ENCODE data around the gene RPL37A.

DNA sequence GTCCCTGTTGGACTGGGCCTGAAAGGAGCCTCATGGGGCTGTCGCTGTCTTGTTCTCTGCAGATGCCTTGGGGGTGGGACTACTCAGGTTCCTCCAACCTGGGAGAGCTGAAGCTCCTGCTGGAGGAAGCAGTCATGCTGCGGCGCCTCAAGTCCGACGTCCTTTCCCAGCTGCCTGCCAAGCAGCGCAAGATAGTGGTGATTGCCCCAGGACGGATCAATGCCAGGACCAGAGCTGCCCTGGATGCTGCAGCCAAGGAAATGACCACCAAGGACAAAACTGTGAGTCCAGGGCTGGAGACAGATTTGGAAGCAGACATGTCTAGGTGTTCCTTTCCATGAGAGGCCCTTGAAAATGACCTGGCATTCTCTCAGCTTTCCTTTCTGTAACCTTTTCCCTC lies 47.9 kb upstream of the RPL37A start:
- TF ChIP-seq, protein P1, sequence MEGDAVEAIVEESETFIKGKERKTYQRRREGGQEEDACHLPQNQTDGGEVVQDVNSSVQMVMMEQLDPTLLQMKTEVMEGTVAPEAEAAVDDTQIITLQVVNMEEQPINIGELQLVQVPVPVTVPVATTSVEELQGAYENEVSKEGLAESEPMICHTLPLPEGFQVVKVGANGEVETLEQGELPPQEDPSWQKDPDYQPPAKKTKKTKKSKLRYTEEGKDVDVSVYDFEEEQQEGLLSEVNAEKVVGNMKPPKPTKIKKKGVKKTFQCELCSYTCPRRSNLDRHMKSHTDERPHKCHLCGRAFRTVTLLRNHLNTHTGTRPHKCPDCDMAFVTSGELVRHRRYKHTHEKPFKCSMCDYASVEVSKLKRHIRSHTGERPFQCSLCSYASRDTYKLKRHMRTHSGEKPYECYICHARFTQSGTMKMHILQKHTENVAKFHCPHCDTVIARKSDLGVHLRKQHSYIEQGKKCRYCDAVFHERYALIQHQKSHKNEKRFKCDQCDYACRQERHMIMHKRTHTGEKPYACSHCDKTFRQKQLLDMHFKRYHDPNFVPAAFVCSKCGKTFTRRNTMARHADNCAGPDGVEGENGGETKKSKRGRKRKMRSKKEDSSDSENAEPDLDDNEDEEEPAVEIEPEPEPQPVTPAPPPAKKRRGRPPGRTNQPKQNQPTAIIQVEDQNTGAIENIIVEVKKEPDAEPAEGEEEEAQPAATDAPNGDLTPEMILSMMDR (conservative IDR thresholded peaks at IDR 0.05; ENCODE audit: low read depth, low read length), result no peak
- no peak for TF ChIP-seq RCOR1 (IDR thresholded peaks at IDR 0.05; ENCODE audit: insufficient replicate concordance, low read length)
- TF ChIP-seq MXI1 (IDR thresholded peaks at IDR 0.05; ENCODE audit: borderline replicate concordance, low read depth, low read length), result no peak
- TF ChIP-seq BHLHE40 (IDR thresholded peaks at IDR 0.05; ENCODE audit: low read depth, low read length), result no peak
- TF ChIP-seq RAD21 (IDR thresholded peaks at IDR 0.05; ENCODE audit: low read length), result no peak
- TF ChIP-seq POLR2A (IDR thresholded peaks at IDR 0.05; ENCODE audit: low read depth, low read length), result no peak
- no peak for TF ChIP-seq RFX5 (IDR thresholded peaks at IDR 0.05; ENCODE audit: low read depth, low read length)
- no peak for TF ChIP-seq CEBPB (IDR thresholded peaks at IDR 0.05; ENCODE audit: low read depth, low read length)
- TF ChIP-seq MAFK (IDR thresholded peaks at IDR 0.05; ENCODE audit: low read depth, low read length), result no peak

Data from IMR-90 (cell line).